ENCODE data around the gene MTA1.

The MTA1 gene

GRCh38 chr14:105424861-105425260 lies 5.2 kb downstream of the MTA1 start:
- no peak for DNase-seq (ENCODE audit: low spot score)

- DNase-seq (ENCODE audit: low spot score): no peak
These were observed 6.2 kb downstream of the MTA1 start for GRCh38 chr14:105425823-105426247.

- no peak for DNase-seq (ENCODE audit: low spot score)
These were observed 6.9 kb downstream of the MTA1 start for GRCh38 chr14:105426416-105427130.

- DNase-seq (ENCODE audit: low spot score): no peak
These were observed 7.8 kb downstream of the MTA1 start for GRCh38 chr14:105427412-105427811.

GRCh38 chr14:105427936-105428485 lies 8.4 kb downstream of the MTA1 start:
- DNase-seq (ENCODE audit: low spot score): no peak

GRCh38 chr14:105430042-105430441 lies 10.4 kb downstream of the MTA1 start:
- no peak for DNase-seq (ENCODE audit: low spot score)

- DNase-seq (ENCODE audit: low spot score): no peak
These were observed 10.9 kb downstream of the MTA1 start for GRCh38 chr14:105430565-105430964.

GRCh38 chr14:105431256-105431655 lies 11.6 kb downstream of the MTA1 start:
- DNase-seq (ENCODE audit: low spot score): no peak

- no peak for DNase-seq (ENCODE audit: low spot score)
These were observed 13.0 kb downstream of the MTA1 start for GRCh38 chr14:105432657-105433056.

GRCh38 chr14:105433161-105433605 lies 13.6 kb downstream of the MTA1 start:
- DNase-seq (ENCODE audit: low spot score): no peak

GRCh38 chr14:105436402-105436801 lies 16.8 kb downstream of the MTA1 start:
- DNase-seq (ENCODE audit: low spot score): no peak

GRCh38 chr14:105436891-105437722 lies 17.5 kb downstream of the MTA1 start:
- DNase-seq (ENCODE audit: low spot score): no peak

- no peak for DNase-seq (ENCODE audit: low spot score)
These were observed 18.3 kb downstream of the MTA1 start for GRCh38 chr14:105437723-105438500.

- no peak for DNase-seq (ENCODE audit: low spot score)
These were observed 19.6 kb downstream of the MTA1 start for GRCh38 chr14:105439179-105439578.

- DNase-seq (ENCODE audit: low spot score): no peak
These were observed 20.3 kb downstream of the MTA1 start for GRCh38 chr14:105439710-105440553.

GRCh38 chr14:105440554-105440900 lies 20.9 kb downstream of the MTA1 start:
- no peak for DNase-seq (ENCODE audit: low spot score)

- no peak for DNase-seq (ENCODE audit: low spot score)
These were observed 21.4 kb downstream of the MTA1 start for GRCh38 chr14:105440992-105441391.

GRCh38 chr14:105442125-105442524 lies 22.5 kb downstream of the MTA1 start:
- no peak for DNase-seq (ENCODE audit: low spot score)

- no peak for DNase-seq (ENCODE audit: low spot score)
These were observed 23.2 kb downstream of the MTA1 start for GRCh38 chr14:105442834-105443233.

GRCh38 chr14:105444859-105445258 lies 25.2 kb downstream of the MTA1 start:
- DNase-seq (ENCODE audit: low spot score): no peak

GRCh38 chr14:105445290-105445689 lies 25.7 kb downstream of the MTA1 start:
- DNase-seq (ENCODE audit: low spot score): no peak
